Activated B cell treated with CpG ODN at 0.5 μM for 24 hours (primary cell): ENCODE results near the gene PIK3R3. TPM values are rescaled to one million over a fixed set of nuclear protein-coding genes. Genes with fewer than 3 reads are reported as not detected.

ENCODE experiments used
- ATAC-seq: fragments of 200-7000 bp; cut with Tn5 transposase; one replicate; pipeline ENCODE4 v1.10.0; 2021; ENCODE audit warnings: low read depth, mild to moderate bottlenecking, moderate library complexity
- CTCF ChIA-PET: fragments of 350-600 bp; sonication (Branson Sonifier 250); formaldehyde crosslinking; loops from one replicate; lab custom pipeline; 2021; ENCODE audit warnings: antibody characterized with exemption; lab: Charles Lee
- POLR2A ChIA-PET: fragments of 350-600 bp; sonication (Branson Sonifier 250); formaldehyde crosslinking; loops from one replicate; lab custom pipeline; 2021; ENCODE audit warnings: antibody characterized with exemption; lab: Charles Lee
- DNase-seq: peaks from one replicate; pipeline ENCODE4 v3.0.0; 2022
- H3K27ac Mint-ChIP-seq: one replicate; pipeline ENCODE4 v1.8.0; 2020; ENCODE audit warnings: mixed read lengths
- H3K27me3 Mint-ChIP-seq: one replicate; pipeline ENCODE4 v1.8.0; 2021; ENCODE audit warnings: mixed read lengths
- H3K36me3 Mint-ChIP-seq: one replicate; pipeline ENCODE4 v1.8.0; 2021; ENCODE audit warnings: low read depth, mixed read lengths
- H3K4me1 Mint-ChIP-seq: one replicate; pipeline ENCODE4 v1.8.0; 2021; ENCODE audit warnings: mixed read lengths
- H3K4me3 Mint-ChIP-seq: one replicate; pipeline ENCODE4 v1.8.0; 2020; ENCODE audit warnings: mild to moderate bottlenecking, mixed read lengths
- H3K9me3 Mint-ChIP-seq: one replicate; pipeline ENCODE4 v1.8.0; 2020; ENCODE audit warnings: mixed read lengths
- CTCF ChIP-seq: fragments of 200-600 bp; IDR thresholded peaks from one replicate; pipeline ENCODE4 v1.8.0; 2022; ENCODE audit warnings: antibody characterized with exemption, mild to moderate bottlenecking
- intact Hi-C: fragments of 100-400 bp; cut with micrococcal nuclease; formaldehyde crosslinking; loops from one replicate; pipeline ENCODE4 v1.15.1; 2024
- total RNA-seq: library from RNA; stranded (reverse); gene quantifications from 2 replicates; pipeline ENCODE4 v1.2.3, GENCODE V29; 2022

PIK3R3 gene
- total RNA-seq, 1 donor from 2014 or later: 1.3 TPM

- H3K27ac Mint-ChIP-seq: no peak overlapping the region
- TF ChIP-seq CTCF: no peak
- H3K4me1 Mint-ChIP-seq: no peaks in the 10 kb centered on the region
- no peaks in the 10 kb centered on the region for H3K27me3 Mint-ChIP-seq
- ChIA-PET POLR2A (no interaction called here), CTCF (no interaction called here)
- no peak for DNase-seq
- intact Hi-C loops: no loop called here
- no peaks in the 10 kb centered on the region for H3K9me3 Mint-ChIP-seq
- no peak for ATAC-seq
- H3K36me3 Mint-ChIP-seq: peaks cover 5% of the 10 kb centered on the region
- no peak overlapping the region for H3K4me3 Mint-ChIP-seq
These were observed 101.4 kb downstream of the PIK3R3 start for GRCh38 chr1:46030876-46031660.

- no peak overlapping the region for H3K27ac Mint-ChIP-seq
- peaks cover 5% of the 10 kb centered on the region for H3K36me3 Mint-ChIP-seq
- intact Hi-C loops: no loop called here
- no peak overlapping the region for H3K4me3 Mint-ChIP-seq
- ChIA-PET POLR2A (no interaction called here), CTCF (no interaction called here)
- ATAC-seq (no peak), DNase-seq (no peak)
- TF ChIP-seq CTCF: no peak
- H3K27me3 Mint-ChIP-seq: no peaks in the 10 kb centered on the region
- no peaks in the 10 kb centered on the region for H3K4me1 Mint-ChIP-seq
- no peaks in the 10 kb centered on the region for H3K9me3 Mint-ChIP-seq
These were observed 102.2 kb downstream of the PIK3R3 start for GRCh38 chr1:46030074-46030870.

GRCh38 chr1:46027788-46028573, 104.4 kb downstream of the PIK3R3 start:
- ChIA-PET POLR2A (no interaction called here), CTCF (no interaction called here)
- H3K36me3 Mint-ChIP-seq: peaks cover 15% of the 10 kb centered on the region
- H3K4me3 Mint-ChIP-seq: no peak overlapping the region
- ATAC-seq: no peak
- DNase-seq: no peak
- no peaks in the 10 kb centered on the region for H3K27me3 Mint-ChIP-seq
- TF ChIP-seq CTCF: no peak
- H3K9me3 Mint-ChIP-seq: no peaks in the 10 kb centered on the region
- no peak overlapping the region for H3K27ac Mint-ChIP-seq
- no peaks in the 10 kb centered on the region for H3K4me1 Mint-ChIP-seq
- intact Hi-C loops: no loop called here

GRCh38 chr1:46026531-46026930, 105.9 kb downstream of the PIK3R3 start:
- TF ChIP-seq CTCF: no peak
- Mint-ChIP-seq H3K4me1 (no peaks in the 10 kb centered on the region), H3K27ac (no peak overlapping the region), H3K27me3 (no peaks in the 10 kb centered on the region), H3K9me3 (no peaks in the 10 kb centered on the region), H3K36me3 (peaks cover 15% of the 10 kb centered on the region), H3K4me3 (no peak overlapping the region)
- ChIA-PET POLR2A (no interaction called here), CTCF (no interaction called here)
- ATAC-seq (no peak), DNase-seq (no peak)
- intact Hi-C loops: no loop called here
